Kidney (tissue), 14 donors: ENCODE data around the gene NOSIP. TPM values are rescaled to one million over a fixed set of nuclear protein-coding genes. Genes with fewer than 3 reads are reported as not detected.

Source experiments
- DNase-seq, 5 donors: peaks; one replicate each; pipeline ENCODE4 v3.0.0-alpha.2; 2013 to 2020
- FAIRE-seq: peaks from 2 replicates; lab custom pipeline; 2012; peaks lifted over from hg19 to GRCh38; lab: Jason Lieb, UNC
- H3K27ac ChIP-seq, 2 donors: one replicate each; pipeline ENCODE4 v1.7.0; 2013; ENCODE audit warnings: low read depth in 2 of 2, low read length in 2 of 2, inconsistent platforms in 1 of 2
- H3K27me3 ChIP-seq: one replicate; pipeline ENCODE4 v1.7.1; 2013; ENCODE audit warnings: low read length, inconsistent platforms; ENCODE audit not compliant: control insufficient read depth, insufficient read depth
- H3K36me3 ChIP-seq, 3 donors: one replicate each; pipeline versions ENCODE4 v1.7.0 to v1.7.1; 2013; ENCODE audit warnings: low read length in 3 of 3, control low read depth in 1 of 3, inconsistent platforms in 1 of 3; ENCODE audit not compliant: insufficient read depth in 3 of 3, control insufficient read depth in 2 of 3
- H3K4me1 ChIP-seq, 3 donors: one replicate each; pipeline versions ENCODE4 v1.7.0 to v1.7.1; 2013; ENCODE audit warnings: low read length in 3 of 3, inconsistent platforms in 1 of 3, low read depth in 1 of 3; ENCODE audit not compliant: control insufficient read depth in 2 of 3, insufficient read depth in 2 of 3
- H3K4me3 ChIP-seq, 3 donors: one replicate each; pipeline versions ENCODE4 v1.7.0 to v1.8.1; 2013; ENCODE audit warnings: low read length in 3 of 3, control low read depth in 1 of 3, inconsistent platforms in 1 of 3
- H3K9ac ChIP-seq, 3 donors: one replicate each; pipeline versions ENCODE4 v1.7.0 to v1.7.1; 2013; ENCODE audit warnings: low read length in 3 of 3, control low read depth in 1 of 3, inconsistent platforms in 1 of 3
- H3K9me3 ChIP-seq, 3 donors: one replicate each; pipeline versions ENCODE4 v1.7.0 to v1.7.1; 2013; ENCODE audit warnings: low read length in 3 of 3, control low read depth in 1 of 3, inconsistent platforms in 1 of 3; ENCODE audit not compliant: control insufficient read depth in 2 of 3, insufficient read depth in 1 of 3
- CTCF ChIP-seq: IDR thresholded peaks from 3 replicates; pipeline ENCODE4 v1.5.1; 2012; ENCODE audit warnings: mild to moderate bottlenecking, moderate library complexity, borderline replicate concordance; ENCODE audit not compliant: insufficient read depth; ENCODE audit errors: extremely low read depth
- intact Hi-C: fragments of 100-400 bp; cut with DNase I; formaldehyde crosslinking; loops from one replicate; pipeline ENCODE4 v1.11.1; 2022
- polyA plus RNA-seq: library from polyadenylated mRNA; stranded (reverse); fragments of 350-450 nt; fragmentation: Illumina TruSeq; extraction: RNeasy Lipid Tissue Mini Kit (QIAGEN cat#74804); gene quantifications from one replicate; pipeline ENCODE4 v1.2.3, GENCODE V29; 2014; ENCODE audit warnings: low read depth, low replicate concordance; ENCODE audit not compliant: insufficient read depth
- total RNA-seq: library from RNA; stranded (reverse); fragmentation: NEBNext Ultra II Directional; extraction: Animal tissue kit (Norgen Biotek cat#: 25700); gene quantifications from one replicate; pipeline ENCODE4 v1.2.1, GENCODE V29; 2021
- donor health status: control.
- donor health status: control.
- donor health status: control.
- donor health status: control.
- donor health status: control.
- donor health status: DM: yes; HTN: yes; CAD: no.
- donor health status: Normal renal cell carcinoma (clear cell type).

The NOSIP gene
- total and polyA plus RNA-seq, 2 donors from 2014 or later: 52.8 to 122 TPM

DNA sequence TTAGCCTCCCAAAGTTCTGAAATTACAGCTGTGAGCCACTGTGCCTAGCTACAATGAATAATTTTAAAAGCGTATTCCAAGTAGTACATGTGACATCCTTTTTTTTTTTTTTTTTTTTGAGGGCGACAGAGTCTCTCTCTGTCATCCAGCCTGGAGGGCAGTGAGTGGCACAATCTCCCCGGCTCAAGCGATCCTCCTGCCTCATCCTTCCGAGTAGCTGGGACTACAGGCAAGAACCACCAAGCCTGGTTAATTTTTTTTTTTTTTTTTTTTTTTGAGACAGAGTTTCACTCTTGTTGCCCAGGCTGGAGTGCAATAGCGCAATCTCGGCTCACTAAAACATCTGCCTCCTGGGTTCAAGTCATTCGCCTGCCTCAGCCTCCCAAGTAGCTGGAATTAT is 6.9 kb upstream of the NOSIP start:
- Histone ChIP-seq H3K4me3 (no peak overlapping the region), H3K27me3 (no peaks in the 10 kb centered on the region), H3K4me1 (peaks cover 0 to 4% (median 0%) of the 10 kb centered on the region in 3 donors), H3K9ac (no peak overlapping the region), H3K36me3 (no peaks in the 10 kb centered on the region), H3K9me3 (no peaks in the 10 kb centered on the region), H3K27ac (no peak overlapping the region)
- DNase-seq (no peak), FAIRE-seq (no peak)
- intact Hi-C loops: no loop called here
- no peak for TF ChIP-seq CTCF

DNA sequence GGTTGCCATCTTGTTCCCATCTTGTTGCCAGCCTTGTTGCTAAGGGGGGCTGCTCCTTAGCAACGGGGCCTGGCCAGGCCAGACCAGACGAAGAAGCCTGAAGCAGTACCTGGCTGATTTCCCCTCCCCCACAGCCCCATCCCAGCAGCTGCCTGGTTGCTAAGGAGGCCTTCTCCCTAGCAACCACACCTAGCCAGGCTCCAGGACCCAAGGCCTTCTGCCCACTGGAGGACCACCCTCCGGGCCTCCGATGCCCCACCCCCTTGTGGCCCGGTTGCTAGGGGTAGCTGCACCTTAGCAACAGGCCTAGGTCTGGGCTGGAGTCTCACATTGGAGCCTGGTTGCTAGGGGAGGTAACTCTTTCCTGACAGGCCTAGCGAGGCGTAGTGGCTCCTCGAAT is 4.7 kb upstream of the NOSIP start:
- H3K9ac ChIP-seq: no peak overlapping the region
- intact Hi-C loops: no loop called here
- no peak overlapping the region for H3K27ac ChIP-seq
- H3K4me1 ChIP-seq: peaks cover 0 to 2% (median 0%) of the 10 kb centered on the region in 3 donors
- H3K9me3 ChIP-seq: no peaks in the 10 kb centered on the region
- H3K4me3 ChIP-seq: no peak overlapping the region
- no peaks in the 10 kb centered on the region for H3K27me3 ChIP-seq
- FAIRE-seq (no peak), DNase-seq (peak in 4 of 5 donors; percentile 41 to 89 (median 70))
- no peaks in the 10 kb centered on the region for H3K36me3 ChIP-seq
- no peak for TF ChIP-seq CTCF

GRCh38 chr19:49583239-49583638 is 2.9 kb upstream of the NOSIP start:
- intact Hi-C loops: no loop called here
- Histone ChIP-seq H3K36me3 (no peaks in the 10 kb centered on the region), H3K27me3 (no peaks in the 10 kb centered on the region), H3K9me3 (no peaks in the 10 kb centered on the region), H3K9ac (no peak overlapping the region), H3K4me3 (no peak overlapping the region), H3K27ac (no peak overlapping the region), H3K4me1 (peaks cover 0 to 5% (median 4%) of the 10 kb centered on the region in 3 donors)
- TF ChIP-seq CTCF: no peak
- DNase-seq (no peak), FAIRE-seq (no peak)

DNA sequence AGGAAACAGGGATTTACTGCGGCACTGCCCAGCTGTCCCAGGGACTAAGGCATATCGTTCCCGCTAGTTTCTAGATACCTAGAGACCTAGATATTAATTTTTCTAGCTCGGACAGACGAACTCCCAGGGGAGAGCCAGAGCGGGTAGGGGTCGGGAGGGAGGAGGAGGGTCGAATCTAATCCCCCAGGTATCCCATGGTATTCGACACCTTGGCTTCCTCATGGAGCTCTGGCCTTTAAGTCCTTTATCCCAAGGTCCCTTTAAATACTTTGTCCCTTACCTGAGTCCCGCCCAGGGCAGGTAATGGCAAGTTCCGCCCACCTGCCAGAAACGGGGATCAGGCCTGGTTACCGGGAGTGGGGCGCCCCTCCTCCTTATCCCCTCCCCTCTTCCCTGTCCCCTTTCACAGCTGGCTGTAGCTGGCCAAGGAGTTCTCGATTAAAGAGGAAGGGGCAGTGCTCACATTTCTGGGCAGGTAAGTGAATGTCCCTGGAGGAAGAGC is 702 bp upstream of the NOSIP start, which contains the start of gene PRRG2:
Gene PRRG2 (plus strand): TSS at position 310 of the 502 bp plus-strand sequence. CDS start 1,904 bp downstream, outside the sequence.
- no peak for FAIRE-seq
- Histone ChIP-seq H3K27ac (peak within 1 kb of the TSS; percentile 13 to 60), H3K27me3 (no peaks in the 10 kb centered on the region), H3K4me1 (peaks cover 0 to 5% (median 4%) of the 10 kb centered on the region in 3 donors), H3K4me3 (peak within 1 kb of the TSS; percentile 74 to 97 (median 77)), H3K36me3 (no peaks in the 10 kb centered on the region), H3K9ac (peak within 1 kb of the TSS; percentile 54 to 98 (median 62)), H3K9me3 (no peaks in the 10 kb centered on the region)
- TF ChIP-seq CTCF: no peak
- intact Hi-C loops: no loop called here
- DNase-seq: peak in 3 of 5 donors; percentile 36 to 79 (median 66)
